ENCODE data around the gene GTF2H4. TPM values are rescaled to one million over a fixed set of nuclear protein-coding genes. Genes with fewer than 3 reads are reported as not detected.

The GTF2H4 gene
- total RNA-seq, 1 donor from 2014 or later: 81.0 TPM

DNA sequence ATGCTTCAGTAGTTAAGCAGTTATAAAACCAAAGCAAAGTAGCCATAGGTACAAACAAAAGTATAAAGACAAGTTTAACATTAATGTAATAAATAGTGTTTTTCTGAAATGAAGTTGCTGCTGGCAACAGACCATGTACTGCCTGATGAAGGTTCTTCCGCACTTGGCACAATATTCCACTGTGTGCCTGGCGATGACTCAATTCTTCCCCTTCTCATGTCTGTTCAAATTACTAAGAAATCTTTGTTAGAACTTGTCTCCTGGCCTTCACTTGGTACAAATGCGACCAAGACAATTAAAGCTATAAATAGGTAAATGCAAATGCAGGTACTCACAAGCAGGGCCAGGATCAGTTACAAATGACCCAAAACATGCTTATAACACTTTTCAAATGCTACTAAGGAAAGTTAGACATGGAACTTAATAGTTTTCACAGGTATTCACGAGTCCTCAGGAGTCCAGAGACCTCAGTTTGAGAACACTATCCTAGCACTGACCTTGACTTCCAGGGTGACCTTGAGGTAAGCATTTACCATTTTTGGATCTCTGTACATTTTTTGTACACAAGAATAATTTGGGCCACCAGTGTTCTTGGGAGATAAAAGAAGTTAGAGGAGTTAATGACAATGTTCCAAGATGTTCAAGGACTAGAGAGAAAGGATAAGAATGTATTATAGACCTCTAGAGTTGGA lies 31.8 kb upstream of the GTF2H4 start:
- Histone ChIP-seq H3K27ac (peak overlapping the region; percentile 81 to 87), H3K27me3 (no peaks in the 10 kb centered on the region), H3K4me1 (peaks cover 0 to 11% of the 10 kb centered on the region in 2 donors), H3K9me3 (no peaks in the 10 kb centered on the region), H3K36me3 (no peaks in the 10 kb centered on the region), H3K4me3 (no peak overlapping the region)
- DNase-seq (ENCODE audit: low spot score in 2 of 2): no peak
- TF ChIP-seq, protein P1, sequence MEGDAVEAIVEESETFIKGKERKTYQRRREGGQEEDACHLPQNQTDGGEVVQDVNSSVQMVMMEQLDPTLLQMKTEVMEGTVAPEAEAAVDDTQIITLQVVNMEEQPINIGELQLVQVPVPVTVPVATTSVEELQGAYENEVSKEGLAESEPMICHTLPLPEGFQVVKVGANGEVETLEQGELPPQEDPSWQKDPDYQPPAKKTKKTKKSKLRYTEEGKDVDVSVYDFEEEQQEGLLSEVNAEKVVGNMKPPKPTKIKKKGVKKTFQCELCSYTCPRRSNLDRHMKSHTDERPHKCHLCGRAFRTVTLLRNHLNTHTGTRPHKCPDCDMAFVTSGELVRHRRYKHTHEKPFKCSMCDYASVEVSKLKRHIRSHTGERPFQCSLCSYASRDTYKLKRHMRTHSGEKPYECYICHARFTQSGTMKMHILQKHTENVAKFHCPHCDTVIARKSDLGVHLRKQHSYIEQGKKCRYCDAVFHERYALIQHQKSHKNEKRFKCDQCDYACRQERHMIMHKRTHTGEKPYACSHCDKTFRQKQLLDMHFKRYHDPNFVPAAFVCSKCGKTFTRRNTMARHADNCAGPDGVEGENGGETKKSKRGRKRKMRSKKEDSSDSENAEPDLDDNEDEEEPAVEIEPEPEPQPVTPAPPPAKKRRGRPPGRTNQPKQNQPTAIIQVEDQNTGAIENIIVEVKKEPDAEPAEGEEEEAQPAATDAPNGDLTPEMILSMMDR (IDR thresholded peaks at IDR 0.05): no peak
- intact Hi-C loops (cut with DNase I): loop anchor here (2.0 to 5.0 kb wide), 4 partner anchors 39 to 197 kb away; partner anchors contain the start of genes FLOT1 and TUBB

DNA sequence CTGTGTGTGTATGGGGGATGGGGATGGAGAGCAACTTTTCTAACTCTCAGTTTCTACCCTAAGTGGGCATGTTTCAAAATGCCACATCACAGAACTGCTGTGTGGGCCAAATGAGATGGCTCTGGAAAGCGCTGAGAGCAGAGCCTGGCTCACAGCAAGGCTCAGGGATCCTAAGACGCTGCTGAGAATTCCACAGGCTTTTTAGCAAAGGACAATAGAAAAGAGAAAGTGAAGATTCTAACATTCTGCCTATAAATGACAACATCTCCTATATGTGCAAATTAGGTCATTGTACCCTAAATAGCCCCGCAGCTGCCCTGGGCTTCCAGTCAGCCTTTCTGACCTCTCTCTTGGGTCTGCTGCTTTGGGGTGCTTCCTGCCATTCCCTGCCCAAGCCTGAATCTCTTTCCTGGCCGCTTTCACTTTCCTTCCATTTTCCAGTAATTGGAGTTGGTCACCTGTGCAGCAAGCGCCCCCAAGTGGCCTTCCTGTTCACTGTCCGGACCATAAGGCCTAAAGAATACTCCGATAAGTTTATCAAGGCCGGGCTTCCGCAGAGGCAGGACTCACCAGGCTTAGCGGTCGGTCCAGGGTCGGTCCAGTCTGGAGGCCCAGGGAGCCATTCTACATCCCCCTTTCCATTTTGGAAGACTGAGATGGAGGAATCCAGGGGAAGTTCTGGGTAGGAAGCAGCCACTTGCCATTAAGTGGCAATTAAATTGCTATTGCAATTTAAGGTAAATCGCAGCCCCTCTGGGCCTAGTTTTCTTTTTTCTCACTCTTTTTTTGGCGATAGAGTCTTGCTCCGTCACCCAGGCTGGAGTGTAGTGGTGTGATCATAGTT lies 30.4 kb upstream of the GTF2H4 start:
- no peaks in the 10 kb centered on the region for H3K9me3 ChIP-seq
- TF ChIP-seq, protein P1 (IDR thresholded peaks at IDR 0.05): peak; percentile 86 to 90 (median 89)
- no peaks in the 10 kb centered on the region for H3K27me3 ChIP-seq
- peak; percentile 67 to 97 for DNase-seq (ENCODE audit: low spot score in 2 of 2)
- H3K4me3 ChIP-seq: peak overlapping the region; percentile 45 to 57
- peak overlapping the region; percentile 81 to 87 for H3K27ac ChIP-seq
- intact Hi-C loops (cut with DNase I): loop anchor here (1.0 to 5.0 kb wide), 5 partner anchors 41 to 199 kb away; partner anchors contain the start of genes FLOT1 and TUBB
- peaks cover 0 to 11% of the 10 kb centered on the region in 2 donors for H3K4me1 ChIP-seq
- no peaks in the 10 kb centered on the region for H3K36me3 ChIP-seq

DNA sequence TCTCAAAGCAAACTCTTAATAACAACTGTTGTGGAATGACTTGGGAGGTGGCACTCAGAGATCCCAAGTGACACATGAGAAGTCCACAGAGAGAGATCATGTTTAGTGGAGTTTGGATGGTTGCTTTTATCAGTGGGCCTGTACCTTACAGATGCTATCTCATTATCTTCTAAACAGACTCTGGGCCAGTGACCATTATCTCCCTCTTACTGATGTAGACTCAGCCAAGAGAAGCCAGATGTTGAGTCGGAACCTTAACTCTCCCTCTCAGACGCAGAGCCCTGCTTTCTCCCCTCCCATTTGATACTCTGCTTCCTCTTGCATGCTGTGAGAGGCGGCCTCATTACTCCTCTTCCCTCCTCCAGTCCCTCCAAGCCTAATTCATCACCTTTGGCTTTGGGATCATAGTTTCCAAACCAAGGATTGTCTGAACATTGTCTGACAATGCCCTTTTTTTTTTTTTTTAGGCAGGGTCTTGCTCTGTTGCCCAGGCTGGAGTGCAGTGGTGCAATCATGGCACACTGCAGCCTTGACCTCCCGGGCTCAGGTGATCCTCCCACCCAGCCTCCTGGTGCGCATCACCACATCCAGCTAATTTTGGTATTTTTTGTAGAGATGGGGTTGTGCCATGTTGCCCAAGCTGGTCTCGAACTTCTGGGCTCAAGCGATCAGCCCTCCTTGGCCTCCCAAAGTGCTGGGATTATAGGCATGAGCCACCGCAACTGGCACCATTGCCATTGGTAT lies 28.2 kb upstream of the GTF2H4 start:
- H3K4me1 ChIP-seq: peaks cover 0 to 17% of the 10 kb centered on the region in 2 donors
- DNase-seq (ENCODE audit: low spot score in 2 of 2): no peak
- H3K27me3 ChIP-seq: no peaks in the 10 kb centered on the region
- H3K4me3 ChIP-seq: no peak overlapping the region
- no peak overlapping the region for H3K27ac ChIP-seq
- intact Hi-C loops (cut with DNase I): loop anchor here (5.0 kb wide), 1 partner anchor 158 kb away; the partner anchor contains the start of gene TUBB
- TF ChIP-seq, protein P1 (IDR thresholded peaks at IDR 0.05): no peak
- no peaks in the 10 kb centered on the region for H3K36me3 ChIP-seq
- H3K9me3 ChIP-seq: no peaks in the 10 kb centered on the region

DNA sequence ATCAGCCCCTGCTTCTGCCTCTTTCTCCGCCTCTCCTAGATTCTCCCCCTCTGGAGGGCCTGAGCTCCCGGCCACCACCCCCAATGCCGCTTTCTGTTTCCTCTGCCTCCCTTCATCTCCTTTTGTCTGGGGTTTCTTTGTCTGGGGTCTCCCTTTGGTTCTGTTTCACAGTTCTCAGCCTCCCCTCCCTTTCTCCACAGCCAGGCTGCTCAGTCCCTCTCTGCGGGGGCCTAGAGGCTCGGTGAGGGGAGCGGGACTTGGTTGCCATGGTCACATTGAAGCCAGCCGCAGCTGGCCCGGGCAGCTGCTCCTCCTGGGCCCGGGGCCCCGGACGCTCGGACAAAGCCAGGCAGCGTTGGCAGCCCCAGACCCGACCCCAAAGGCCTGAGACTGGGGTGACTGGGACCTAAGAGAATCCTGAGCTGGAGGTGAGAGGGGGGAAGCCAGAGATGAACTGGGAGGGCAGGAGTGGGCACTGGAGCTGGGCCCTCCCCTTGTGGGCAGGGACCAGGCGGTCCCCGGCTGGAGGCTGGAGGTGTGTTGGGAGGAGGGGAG lies 27.2 kb upstream of the GTF2H4 start:
- H3K27me3 ChIP-seq: no peaks in the 10 kb centered on the region
- DNase-seq (ENCODE audit: low spot score in 2 of 2): no peak
- H3K27ac ChIP-seq: peak overlapping the region in 1 of 2 donors; percentile 83
- no peaks in the 10 kb centered on the region for H3K9me3 ChIP-seq
- no peaks in the 10 kb centered on the region for H3K36me3 ChIP-seq
- no peak overlapping the region for H3K4me3 ChIP-seq
- intact Hi-C loops (cut with DNase I): no loop called here
- TF ChIP-seq, protein P1 (IDR thresholded peaks at IDR 0.05): no peak
- peaks cover 0 to 25% of the 10 kb centered on the region in 2 donors for H3K4me1 ChIP-seq
